Stomach smooth muscle (tissue), 2 donors: ENCODE measurements around the gene VCL.

Experiments used
- H3K27ac ChIP-seq: one replicate; pipeline ENCODE4 v1.7.0; 2013; ENCODE audit warnings: mild to moderate bottlenecking, low read length, inconsistent platforms
- H3K27me3 ChIP-seq, 2 donors: one replicate each; pipeline ENCODE4 v1.7.0; 2013; ENCODE audit warnings: low read length in 2 of 2; ENCODE audit not compliant: insufficient read depth in 2 of 2, control insufficient read depth in 1 of 2
- H3K36me3 ChIP-seq, 2 donors: one replicate each; pipeline ENCODE4 v1.7.0; 2013; ENCODE audit warnings: low read length in 2 of 2; ENCODE audit not compliant: control insufficient read depth in 2 of 2, insufficient read depth in 2 of 2
- H3K4me1 ChIP-seq: one replicate; pipeline ENCODE4 v1.7.0; 2013; ENCODE audit warnings: low read length; ENCODE audit not compliant: control insufficient read depth, insufficient read depth
- H3K4me3 ChIP-seq, 2 donors: one replicate each; pipeline ENCODE4 v1.7.0; 2013; ENCODE audit warnings: low read length in 2 of 2
- H3K9ac ChIP-seq, 2 donors: one replicate each; pipeline ENCODE4 v1.7.0; 2013; ENCODE audit warnings: low read length in 2 of 2, mild to moderate bottlenecking in 1 of 2
- H3K9me3 ChIP-seq, 2 donors: one replicate each; pipeline ENCODE4 v1.7.0; 2013; ENCODE audit warnings: low read length in 2 of 2; ENCODE audit not compliant: control insufficient read depth in 2 of 2
- donor health status: healthy.
- donor health status: Pancreatic carcinoma.

VCL gene

DNA sequence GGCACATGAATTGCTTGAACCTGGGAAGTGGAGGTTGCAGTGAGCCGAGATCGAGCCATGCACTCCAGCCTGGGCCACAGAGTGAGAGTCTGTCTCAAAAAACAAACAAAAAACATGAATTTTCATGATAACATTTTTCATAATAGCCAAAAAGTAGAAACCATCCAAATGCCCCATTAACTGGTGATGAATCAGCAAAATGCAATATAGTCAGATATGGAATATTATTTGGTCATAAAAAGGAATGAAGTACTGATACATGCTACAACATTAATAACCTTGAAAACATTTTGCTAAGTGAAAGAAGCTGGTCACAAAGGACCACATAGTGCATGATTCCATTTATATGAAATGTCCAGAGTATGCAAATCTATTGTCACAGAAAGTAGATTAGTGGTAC lies 24.5 kb upstream of the VCL start:
- Histone ChIP-seq H3K27me3 (no peaks in the 10 kb centered on the region), H3K27ac (no peak overlapping the region), H3K9ac (no peak overlapping the region), H3K4me1 (peaks cover 11% of the 10 kb centered on the region), H3K36me3 (no peaks in the 10 kb centered on the region), H3K9me3 (no peaks in the 10 kb centered on the region), H3K4me3 (no peak overlapping the region)

GRCh38 chr10:73974309-73974946 lies 23.5 kb upstream of the VCL start:
- Histone ChIP-seq H3K4me1 (peaks cover 3% of the 10 kb centered on the region), H3K27ac (no peak overlapping the region), H3K9me3 (no peaks in the 10 kb centered on the region), H3K36me3 (no peaks in the 10 kb centered on the region), H3K4me3 (no peak overlapping the region), H3K27me3 (no peaks in the 10 kb centered on the region), H3K9ac (no peak overlapping the region)

GRCh38 chr10:73975388-73975787 lies 22.5 kb upstream of the VCL start:
- no peaks in the 10 kb centered on the region for H3K27me3 ChIP-seq
- H3K4me3 ChIP-seq, result no peak overlapping the region

GRCh38 chr10:73979141-73979808 lies 18.6 kb upstream of the VCL start:
- H3K4me3 ChIP-seq, result no peak overlapping the region
- no peak overlapping the region for H3K27ac ChIP-seq

More at GRCh38 chr10:73975388-73975787, 22.5 kb upstream of the VCL start:
- no peak overlapping the region for H3K9ac ChIP-seq
- H3K9me3 ChIP-seq, result no peaks in the 10 kb centered on the region
- H3K27ac ChIP-seq, result no peak overlapping the region
- no peaks in the 10 kb centered on the region for H3K36me3 ChIP-seq
- H3K4me1 ChIP-seq, result no peaks in the 10 kb centered on the region

GRCh38 chr10:73979809-73980433 lies 18.0 kb upstream of the VCL start:
- Histone ChIP-seq H3K27me3 (no peaks in the 10 kb centered on the region), H3K4me3 (no peak overlapping the region), H3K9ac (no peak overlapping the region), H3K36me3 (no peaks in the 10 kb centered on the region), H3K9me3 (no peaks in the 10 kb centered on the region), H3K4me1 (no peaks in the 10 kb centered on the region), H3K27ac (no peak overlapping the region)

More at GRCh38 chr10:73979141-73979808, 18.6 kb upstream of the VCL start:
- Histone ChIP-seq H3K9ac (no peak overlapping the region), H3K27me3 (no peaks in the 10 kb centered on the region), H3K9me3 (no peaks in the 10 kb centered on the region), H3K4me1 (no peaks in the 10 kb centered on the region), H3K36me3 (no peaks in the 10 kb centered on the region)

- no peaks in the 10 kb centered on the region for H3K36me3 ChIP-seq
Measured at GRCh38 chr10:73981812-73982211, 16.1 kb upstream of the VCL start.

GRCh38 chr10:73983096-73984047 lies 14.5 kb upstream of the VCL start:
- H3K27me3 ChIP-seq, result no peaks in the 10 kb centered on the region
- no peak overlapping the region for H3K27ac ChIP-seq
- no peak overlapping the region for H3K4me3 ChIP-seq
- no peaks in the 10 kb centered on the region for H3K9me3 ChIP-seq
- H3K4me1 ChIP-seq, result no peaks in the 10 kb centered on the region
- no peaks in the 10 kb centered on the region for H3K36me3 ChIP-seq
- H3K9ac ChIP-seq, result no peak overlapping the region

More at GRCh38 chr10:73981812-73982211, 16.1 kb upstream of the VCL start:
- Histone ChIP-seq H3K27ac (no peak overlapping the region), H3K9me3 (no peaks in the 10 kb centered on the region), H3K4me1 (no peaks in the 10 kb centered on the region), H3K27me3 (no peaks in the 10 kb centered on the region), H3K4me3 (no peak overlapping the region), H3K9ac (no peak overlapping the region)

DNA sequence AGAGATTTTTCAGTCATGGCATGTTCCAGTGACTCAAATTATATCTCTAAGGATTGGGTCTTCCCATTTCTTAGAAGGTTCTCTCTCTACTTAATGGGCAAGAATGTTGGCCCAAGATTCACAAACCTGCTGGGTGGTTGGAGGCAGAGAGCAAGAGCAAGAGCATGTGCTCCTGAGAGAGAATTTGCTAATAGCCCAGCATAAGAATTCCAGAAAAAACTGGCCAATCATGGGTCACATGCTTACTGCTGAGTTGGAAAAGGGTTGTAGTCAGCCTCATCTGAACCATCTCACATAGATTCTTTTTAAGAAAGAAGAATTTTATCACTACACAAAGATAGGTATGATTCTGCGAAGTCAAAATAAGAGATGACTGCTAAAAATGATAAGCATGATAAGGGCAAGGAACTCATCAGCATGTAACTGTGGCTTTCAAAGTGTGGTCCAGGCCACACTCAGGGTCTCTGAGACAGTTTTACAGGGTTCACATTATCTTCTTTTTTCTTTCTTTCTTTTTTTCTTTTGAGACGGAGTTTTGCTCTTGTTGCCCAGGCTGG lies 8.2 kb upstream of the VCL start:
- H3K4me3 ChIP-seq, result no peak overlapping the region
- H3K27me3 ChIP-seq, result no peaks in the 10 kb centered on the region
- H3K9ac ChIP-seq, result no peak overlapping the region
- no peaks in the 10 kb centered on the region for H3K4me1 ChIP-seq
- no peak overlapping the region for H3K27ac ChIP-seq
- H3K36me3 ChIP-seq, result no peaks in the 10 kb centered on the region
- no peaks in the 10 kb centered on the region for H3K9me3 ChIP-seq

DNA sequence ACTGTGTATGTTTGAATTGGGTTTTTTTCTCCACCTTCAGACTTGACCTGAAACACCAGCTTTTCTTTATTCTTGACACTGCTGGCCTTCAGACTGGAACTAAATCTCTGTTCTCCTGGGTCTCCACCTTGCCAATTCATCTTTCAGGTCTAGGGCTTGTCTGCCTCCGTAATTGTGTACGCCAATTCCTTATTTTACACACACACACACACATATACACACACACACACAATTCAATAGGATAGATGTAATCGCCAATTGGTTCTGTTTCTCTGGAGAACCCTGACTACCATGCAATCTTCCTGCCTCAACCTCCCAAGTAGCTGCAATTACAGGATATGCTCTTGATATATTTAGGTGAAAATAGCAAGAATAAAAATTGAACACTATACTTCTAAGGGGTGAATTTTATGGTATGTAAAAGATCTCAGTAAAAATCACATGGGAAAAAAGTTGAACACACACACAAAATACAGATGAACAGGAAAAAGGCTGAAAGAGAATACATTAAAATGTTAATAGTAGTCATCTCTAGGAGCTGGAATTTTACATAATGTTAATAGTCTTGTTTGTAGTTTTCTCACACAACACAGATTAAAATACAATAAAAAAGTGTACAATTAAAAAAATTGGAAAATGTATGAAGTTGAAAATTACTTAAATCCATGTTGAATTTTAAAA lies 6.6 kb upstream of the VCL start:
- no peaks in the 10 kb centered on the region for H3K36me3 ChIP-seq

GRCh38 chr10:73991884-73992245 lies 6.1 kb upstream of the VCL start:
- Histone ChIP-seq H3K36me3 (no peaks in the 10 kb centered on the region), H3K4me3 (no peak overlapping the region), H3K4me1 (no peaks in the 10 kb centered on the region), H3K9me3 (no peaks in the 10 kb centered on the region), H3K27me3 (no peaks in the 10 kb centered on the region), H3K9ac (no peak overlapping the region), H3K27ac (no peak overlapping the region)

More for the DNA sequence above, 6.6 kb upstream of the VCL start:
- no peaks in the 10 kb centered on the region for H3K27me3 ChIP-seq
- no peak overlapping the region for H3K27ac ChIP-seq
- H3K9me3 ChIP-seq, result no peaks in the 10 kb centered on the region
- no peak overlapping the region for H3K4me3 ChIP-seq
- no peaks in the 10 kb centered on the region for H3K4me1 ChIP-seq
- no peak overlapping the region for H3K9ac ChIP-seq
